ENCODE measurements around the gene MAPKAP1.

Gene MAPKAP1

DNA sequence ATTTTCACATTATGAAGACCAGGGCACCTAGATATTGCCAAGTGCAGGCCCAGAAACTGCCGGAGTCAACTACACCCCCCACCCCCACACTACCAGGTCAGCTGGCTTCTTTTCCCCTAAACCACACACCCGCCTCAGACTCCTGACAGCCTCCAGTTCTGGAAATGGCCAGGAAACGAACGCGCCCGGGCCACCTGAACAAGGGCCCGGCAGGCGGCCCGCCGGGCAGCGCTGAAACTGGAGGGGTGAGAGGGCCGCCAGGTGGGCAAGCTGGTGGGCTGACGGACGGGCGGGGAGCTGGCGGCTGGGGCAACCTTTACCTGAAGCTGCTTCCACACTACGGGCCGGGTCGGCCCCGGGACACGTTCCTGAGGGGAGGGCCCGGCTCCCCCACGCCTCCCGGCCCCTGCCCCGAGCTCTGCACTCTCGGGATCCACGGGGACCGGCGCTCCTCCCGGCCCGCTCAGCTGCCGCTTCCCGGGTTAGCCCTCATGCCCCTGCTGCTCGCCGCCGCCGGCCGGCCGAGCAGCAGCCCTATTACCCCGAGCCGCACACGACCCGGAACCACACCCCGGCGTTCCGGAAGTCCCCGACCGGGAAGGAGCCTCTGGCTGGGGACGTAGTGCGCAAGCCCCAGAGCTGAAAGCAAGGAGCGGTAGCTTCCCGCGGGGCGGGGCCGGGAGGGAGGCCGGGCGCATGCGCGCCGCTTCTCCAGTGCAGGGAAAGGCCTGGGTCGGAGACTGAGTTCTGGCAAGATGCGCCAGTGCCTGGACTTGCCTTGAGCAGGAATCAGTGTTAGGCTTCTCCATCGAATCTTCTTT, at the start of gene MAPKAP1:
TSS of gene MAPKAP1 (minus strand) at position 558 of the 821 bp plus-strand sequence. CDS start 34,634 bp downstream, outside the sequence.
- DNase-seq (ENCODE audit: low read depth in 2 of 2, low spot score in 1 of 2) = peak; percentile 87 to 91

DNA sequence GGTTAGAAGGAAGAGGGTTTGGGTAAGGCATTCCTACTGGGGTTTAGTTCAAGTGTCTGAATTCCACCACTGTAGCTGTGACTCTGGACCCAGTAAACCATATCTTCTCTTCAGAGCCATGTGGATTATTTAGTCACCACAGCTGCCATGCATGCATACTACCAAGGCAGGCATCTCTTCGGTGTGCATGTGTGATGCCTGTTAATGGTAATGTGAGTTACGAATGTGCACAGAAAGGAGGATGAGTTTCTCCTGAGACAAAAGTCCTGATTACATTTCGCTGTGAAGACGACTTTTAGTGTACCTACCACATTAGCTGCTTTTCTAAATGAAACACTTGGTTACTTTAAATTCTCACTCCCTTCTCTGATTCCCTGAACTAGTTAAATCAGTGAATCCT, 49.5 kb upstream of the MAPKAP1 start:
- no peak for DNase-seq (ENCODE audit: low read depth in 2 of 2, low spot score in 1 of 2)

DNA sequence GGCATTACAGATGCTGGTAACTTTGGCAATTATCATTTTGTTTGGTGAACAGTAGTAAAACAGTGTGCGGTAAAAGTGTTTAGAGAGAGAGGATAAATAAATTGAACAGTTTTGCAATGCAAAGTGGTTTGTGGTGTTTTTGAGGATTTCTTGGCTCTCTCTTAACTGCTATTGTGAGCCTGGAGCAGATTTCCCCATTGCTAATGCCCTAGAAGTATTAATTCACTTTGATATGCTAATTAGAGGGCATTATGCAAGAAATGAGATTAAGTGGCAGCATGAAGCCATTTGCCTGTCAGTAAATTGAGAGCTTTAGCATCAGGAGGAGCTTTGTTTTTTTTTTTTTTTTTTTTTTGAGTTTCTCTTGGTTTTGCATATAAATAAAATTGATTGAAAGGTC, 48.3 kb upstream of the MAPKAP1 start:
- DNase-seq (ENCODE audit: low read depth in 2 of 2, low spot score in 1 of 2) = no peak

DNA sequence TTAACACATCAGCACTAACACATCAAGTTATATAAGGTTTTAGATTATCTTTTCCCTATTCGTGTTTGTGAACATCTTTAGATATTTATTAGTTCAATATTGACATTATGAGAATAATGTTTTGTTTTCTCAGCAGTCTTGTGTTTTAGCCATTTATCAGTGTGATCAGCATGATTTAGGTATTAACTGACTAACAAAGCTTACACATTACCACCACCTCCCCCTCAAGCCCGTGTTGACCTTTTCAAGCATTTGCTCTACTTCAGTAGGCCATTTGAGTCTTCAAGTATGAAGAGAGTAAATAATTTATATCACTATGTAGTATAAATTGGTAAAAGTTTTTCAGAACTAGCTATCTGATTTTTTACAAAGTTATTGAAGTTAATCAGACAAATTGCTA, 47.1 kb upstream of the MAPKAP1 start:
- no peak for DNase-seq (ENCODE audit: low read depth in 2 of 2, low spot score in 1 of 2)

DNA sequence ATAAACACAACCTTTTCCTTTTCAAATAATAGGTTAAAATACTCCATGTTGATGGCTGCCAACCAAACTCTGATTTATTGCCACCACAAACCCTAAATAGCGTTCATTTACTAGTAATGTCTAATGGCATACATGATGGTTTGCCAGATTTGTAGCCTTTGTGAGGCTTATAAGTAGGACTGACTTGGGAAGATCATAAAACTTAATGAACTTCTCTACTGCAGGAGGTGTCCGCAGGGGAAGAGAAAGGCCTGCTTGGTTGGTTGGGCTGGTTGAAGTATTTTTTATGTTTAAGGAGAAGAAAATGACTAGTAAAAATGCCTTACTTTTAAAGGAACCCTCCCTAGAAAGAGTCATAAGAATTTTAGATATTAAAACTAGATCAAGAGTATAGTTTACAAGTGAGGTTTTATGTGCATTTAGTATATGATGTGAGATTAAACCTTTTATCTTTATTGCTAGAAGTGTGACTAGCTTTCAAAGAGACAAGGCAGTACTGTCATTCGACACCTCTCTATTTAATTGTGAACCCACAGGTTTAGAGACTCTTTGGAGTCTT, 45.1 kb upstream of the MAPKAP1 start:
- DNase-seq (ENCODE audit: low read depth in 2 of 2, low spot score in 1 of 2) = no peak

DNA sequence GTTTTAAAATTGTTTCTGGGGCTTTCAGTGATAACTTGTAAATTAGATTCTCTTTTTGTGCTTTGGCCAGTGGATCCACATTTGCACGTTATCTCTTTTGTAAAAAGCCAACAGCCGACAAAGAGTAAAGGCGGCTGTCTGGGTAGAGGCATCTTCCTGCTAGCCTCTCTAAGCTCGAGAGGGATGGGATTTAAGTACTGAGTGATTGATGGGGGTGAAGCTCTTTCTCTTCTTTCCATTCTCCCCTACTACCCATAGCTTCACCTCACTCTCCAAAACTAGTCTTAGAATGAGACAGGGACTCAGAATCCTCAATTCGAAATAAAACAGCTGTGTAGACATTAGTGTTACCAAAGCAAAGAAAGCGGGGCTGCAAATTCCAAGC, 43.6 kb upstream of the MAPKAP1 start:
- no peak for DNase-seq (ENCODE audit: low read depth in 2 of 2, low spot score in 1 of 2)

DNA sequence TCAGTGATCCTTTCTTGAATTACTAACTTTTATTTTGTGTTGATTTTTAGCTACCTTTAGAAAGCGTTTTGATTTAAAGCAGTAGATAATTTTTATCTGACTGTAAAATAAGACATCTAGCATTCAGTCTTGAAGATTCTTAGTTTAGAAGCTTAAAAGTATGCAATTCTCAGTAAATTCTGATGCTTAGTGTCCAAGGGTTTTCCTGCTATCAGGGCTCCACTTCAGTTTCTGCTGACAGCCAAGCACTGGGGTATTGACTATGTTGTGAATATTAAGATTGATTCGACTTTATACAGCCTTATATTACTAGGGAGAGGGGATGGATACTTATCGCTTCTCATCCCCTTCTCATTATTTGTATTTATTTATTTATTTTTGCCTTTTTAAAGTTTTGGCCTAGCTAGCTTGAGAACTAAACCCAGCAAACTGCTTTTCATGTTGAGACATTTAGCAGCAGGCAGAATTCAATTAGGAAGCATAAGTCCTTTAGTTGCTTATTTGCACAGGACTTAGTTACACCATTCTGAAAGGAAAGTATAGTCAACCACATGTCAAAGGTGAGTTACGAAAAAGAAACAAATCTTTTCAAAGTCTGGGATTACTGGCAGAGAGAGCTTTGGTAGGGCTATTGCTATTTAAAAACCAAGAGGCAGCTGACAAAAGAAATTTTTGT, 43.1 kb upstream of the MAPKAP1 start:
- no peak for DNase-seq (ENCODE audit: low read depth in 2 of 2, low spot score in 1 of 2)

DNA sequence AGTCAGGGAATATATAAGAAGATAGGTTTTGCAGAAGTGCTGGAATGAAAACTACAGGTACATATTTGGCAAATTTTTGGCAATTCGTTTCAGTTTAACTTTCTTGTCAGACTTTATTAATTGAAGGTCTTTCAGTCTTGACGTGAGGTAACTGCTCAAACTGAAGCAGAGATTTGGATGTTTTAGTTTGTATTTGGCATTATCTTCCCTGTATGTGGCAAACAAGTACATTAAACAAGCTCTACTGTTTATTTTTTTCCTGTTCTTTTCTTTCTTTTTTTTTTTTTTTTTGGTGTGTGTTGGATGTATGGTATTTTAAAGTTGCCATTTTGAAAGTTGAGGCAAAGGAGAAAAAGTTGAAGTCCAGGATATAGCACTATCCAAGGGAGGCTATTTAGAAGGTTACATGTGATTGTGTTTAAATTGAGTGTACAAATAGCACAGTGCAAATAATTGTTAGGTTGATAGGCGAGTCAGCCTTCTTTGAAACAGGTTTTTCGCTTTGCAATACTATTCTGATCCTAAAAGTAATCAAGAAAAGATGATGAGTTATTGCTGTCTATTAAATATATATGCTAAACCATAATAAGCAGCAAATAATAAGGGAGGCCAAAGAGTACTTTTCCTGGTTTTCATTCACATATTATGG, 42.4 kb upstream of the MAPKAP1 start:
- DNase-seq (ENCODE audit: low read depth in 2 of 2, low spot score in 1 of 2) = no peak

DNA sequence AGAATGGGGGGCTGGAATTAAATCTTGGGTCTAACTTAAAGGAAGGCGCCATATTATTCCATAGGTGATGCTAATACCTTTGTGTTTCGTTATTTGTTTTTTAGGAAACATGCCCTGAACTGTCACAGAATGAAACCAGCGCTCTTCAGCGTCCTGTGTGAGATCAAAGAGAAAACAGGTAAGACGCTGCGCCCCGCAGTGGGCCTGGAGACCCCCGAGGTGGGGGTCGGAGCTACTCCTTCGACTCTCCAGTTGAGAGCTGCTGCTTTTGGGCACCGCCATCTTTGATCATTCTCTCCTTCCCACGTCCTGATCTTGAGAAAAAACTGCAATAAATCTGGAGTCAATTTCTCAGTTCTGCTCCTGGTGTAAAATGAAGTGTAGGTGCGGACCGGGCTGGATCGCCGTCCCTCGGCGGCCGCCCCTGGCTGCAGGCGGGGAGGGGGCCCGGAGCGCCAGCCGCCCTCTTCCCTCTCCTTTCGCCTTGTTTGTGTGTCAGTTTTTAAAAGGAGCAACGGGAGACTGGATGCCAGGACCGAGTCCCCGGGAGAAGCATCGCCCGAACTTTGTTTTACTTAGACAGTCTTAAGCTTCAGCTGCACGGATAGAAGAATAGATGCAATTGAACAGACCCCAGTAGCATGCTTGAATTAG, 41.6 kb upstream of the MAPKAP1 start:
- DNase-seq (ENCODE audit: low read depth in 2 of 2, low spot score in 1 of 2) = no peak

DNA sequence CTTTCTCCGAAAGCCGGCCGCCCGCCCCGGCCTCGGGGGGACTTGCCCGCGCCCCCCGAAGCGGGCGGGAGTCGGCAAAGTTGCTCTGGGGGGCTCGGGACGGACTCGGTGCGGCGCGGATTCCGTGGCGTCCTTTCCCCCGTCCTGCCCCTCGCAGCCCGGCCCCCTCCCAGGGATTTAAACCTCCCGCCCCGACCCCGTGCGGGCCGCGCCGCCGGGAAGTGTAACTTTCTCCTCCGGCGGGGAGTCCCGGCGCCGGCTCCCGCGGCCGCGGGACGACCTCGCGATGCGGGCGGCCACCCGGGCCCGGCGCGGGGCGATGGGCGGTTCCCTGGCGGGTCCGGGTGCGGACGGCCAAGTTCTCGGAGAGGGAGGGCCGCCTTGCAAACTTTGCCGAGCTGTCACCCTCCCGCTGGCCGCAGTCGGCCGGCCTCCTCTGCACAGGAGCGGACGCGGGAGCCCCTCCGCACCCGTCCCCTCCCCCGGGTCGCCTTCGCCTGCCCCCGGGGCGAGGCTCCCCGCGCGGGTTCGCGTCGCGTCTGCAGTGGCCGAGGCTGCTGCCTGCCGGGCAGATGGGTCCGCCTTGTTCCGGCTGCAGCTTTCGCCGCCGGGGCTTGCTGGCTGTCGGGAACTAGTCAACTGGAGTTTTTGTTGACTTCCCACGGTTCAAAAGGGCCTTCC, 40.9 kb upstream of the MAPKAP1 start:
- DNase-seq (ENCODE audit: low read depth in 2 of 2, low spot score in 1 of 2) = no peak

DNA sequence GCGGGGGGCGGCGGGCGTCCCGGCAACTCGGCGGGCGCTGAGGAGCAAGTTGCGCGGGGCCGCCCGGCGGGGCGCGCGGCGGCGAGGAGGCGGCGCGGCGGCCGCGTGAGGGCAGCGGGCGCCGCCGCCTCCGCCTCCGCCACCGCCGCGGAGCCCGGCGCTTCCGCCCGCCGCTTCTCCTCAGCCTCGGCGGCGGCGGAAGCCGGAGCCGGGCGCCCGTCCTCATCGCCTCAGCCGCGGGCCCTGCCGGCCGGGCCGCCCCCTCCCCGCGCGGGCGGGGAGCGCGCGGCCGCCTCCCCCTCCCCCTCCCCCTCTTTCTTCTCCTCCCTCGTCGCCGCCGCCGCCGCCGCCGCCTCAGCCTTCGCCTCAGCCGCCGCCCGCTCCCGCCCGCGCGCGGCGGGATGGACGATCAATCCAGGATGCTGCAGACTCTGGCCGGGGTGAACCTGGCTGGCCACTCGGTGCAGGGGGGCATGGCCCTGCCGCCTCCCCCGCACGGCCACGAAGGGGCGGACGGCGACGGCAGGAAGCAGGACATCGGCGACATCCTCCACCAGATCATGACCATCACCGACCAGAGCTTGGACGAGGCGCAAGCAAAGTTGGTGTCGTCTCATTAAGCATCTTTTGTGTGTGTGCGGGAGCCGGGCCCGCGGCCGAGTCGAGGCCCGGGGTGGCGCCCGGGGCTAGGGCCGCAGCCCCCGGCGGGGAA, 40.2 kb upstream of the MAPKAP1 start, which contains the start of gene PBX3:
TSS of gene PBX3 (plus strand) at position 321 of the 712 bp plus-strand sequence.
- DNase-seq (ENCODE audit: low read depth in 2 of 2, low spot score in 1 of 2) = peak in 1 of 2 donors; percentile 27

DNA sequence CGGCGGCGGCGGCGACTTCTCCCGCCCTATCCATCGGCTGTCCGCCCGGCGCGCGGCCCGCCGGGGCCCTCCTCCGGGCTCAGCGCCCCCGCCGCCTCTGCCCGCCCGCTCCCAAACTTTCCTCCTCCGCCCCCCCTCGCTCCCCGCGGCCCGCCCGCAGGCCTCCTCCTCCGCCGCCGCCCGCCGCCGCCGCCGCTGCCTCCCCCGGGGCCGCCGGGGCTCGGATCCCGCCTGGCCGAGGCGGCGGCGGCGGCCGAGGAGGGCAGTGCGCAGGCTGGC, 39.7 kb upstream of the MAPKAP1 start:
- DNase-seq (ENCODE audit: low read depth in 2 of 2, low spot score in 1 of 2) = no peak

DNA sequence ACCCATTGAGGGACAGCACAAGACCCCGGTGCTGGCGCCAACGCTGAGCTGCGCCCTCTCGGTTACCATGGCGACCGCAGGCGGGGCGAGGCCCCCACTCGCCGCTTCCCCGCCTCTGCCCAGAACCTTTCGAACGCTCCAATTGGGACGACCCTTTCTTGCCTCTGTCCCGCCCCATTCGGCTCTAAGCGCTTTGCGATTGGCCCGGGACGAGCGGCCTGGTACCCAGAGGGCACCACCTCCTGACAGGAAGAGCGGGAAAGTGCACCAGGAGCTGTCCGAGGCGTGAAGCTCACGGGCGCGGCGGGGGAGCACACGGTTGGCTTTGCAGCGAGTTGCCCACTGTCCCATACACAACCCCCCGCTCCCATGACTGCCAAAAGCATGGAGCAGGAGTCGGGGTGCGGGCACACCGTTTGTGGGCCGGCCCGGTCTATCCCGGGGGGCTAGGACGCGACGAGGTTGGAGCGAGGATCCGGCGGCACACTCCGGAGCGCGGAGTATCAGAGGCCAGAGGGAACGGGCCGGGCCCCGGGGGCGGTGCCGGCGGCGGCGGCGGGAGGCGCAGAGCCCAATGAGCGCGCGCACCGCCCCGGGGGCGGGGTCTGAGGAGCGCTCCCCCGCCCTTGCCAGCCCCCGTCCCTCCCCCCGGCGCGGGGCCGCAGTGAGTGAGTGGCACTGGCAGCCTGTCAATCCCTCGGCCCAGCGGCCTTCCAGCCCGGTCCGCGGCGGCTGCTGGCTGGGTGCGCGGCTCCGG, 39.2 kb upstream of the MAPKAP1 start:
- DNase-seq (ENCODE audit: low read depth in 2 of 2, low spot score in 1 of 2) = peak; percentile 79 to 84

DNA sequence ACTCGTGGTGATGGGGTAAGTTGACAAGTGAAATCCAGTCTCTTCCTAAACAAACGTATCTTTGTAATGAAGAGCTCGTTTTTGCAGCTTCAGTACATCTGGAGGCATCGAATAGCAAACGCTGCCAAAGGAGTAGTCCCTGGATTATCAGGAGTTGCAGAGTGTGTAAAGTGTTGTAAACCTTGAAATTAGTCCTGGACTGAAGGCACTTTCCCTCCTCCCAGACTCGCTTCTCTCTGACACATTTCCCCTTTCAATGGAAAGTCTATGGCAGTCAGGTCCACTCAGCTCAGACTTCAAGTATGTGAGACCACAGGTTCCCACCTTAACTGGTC, 38.6 kb upstream of the MAPKAP1 start:
- no peak for DNase-seq (ENCODE audit: low read depth in 2 of 2, low spot score in 1 of 2)

DNA sequence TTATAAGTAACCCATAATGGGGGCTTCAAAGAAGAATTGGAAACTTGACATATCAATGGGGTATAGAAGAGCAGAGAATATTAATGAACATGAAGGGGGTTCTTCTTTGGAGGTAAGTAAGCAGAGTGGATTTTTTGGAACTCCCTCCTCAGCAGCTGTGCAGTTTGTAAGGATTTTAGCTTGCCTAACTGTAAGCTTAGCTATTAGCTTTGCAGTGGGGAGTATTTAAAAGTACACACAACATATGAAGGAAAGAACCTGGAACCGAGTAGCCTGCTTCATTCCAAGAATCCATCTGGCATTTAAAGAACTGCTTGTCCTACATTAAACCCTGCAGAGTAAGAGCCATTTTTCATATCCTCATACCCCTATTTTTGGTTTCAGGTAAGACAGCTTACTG, 38.0 kb upstream of the MAPKAP1 start:
- DNase-seq (ENCODE audit: low read depth in 2 of 2, low spot score in 1 of 2) = no peak

DNA sequence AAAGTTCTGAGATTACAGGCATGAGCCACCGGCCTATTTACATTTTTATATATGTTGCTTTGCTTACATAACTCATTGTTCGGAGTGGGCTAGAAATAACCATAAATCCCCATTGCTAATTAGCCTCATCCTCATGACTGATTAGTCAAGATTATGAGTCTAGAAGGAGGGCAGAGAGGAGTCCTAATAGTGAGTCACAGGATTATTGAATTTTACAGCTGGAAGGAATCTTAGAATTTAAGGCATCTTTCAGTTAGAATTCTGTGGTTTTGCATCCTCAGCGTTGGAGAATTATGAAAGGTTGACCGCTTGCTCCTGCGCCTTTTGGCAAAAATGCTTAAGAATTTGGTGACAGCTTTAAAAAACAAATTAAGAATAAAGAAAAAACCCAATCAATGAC, 37.6 kb upstream of the MAPKAP1 start:
- no peak for DNase-seq (ENCODE audit: low read depth in 2 of 2, low spot score in 1 of 2)

DNA sequence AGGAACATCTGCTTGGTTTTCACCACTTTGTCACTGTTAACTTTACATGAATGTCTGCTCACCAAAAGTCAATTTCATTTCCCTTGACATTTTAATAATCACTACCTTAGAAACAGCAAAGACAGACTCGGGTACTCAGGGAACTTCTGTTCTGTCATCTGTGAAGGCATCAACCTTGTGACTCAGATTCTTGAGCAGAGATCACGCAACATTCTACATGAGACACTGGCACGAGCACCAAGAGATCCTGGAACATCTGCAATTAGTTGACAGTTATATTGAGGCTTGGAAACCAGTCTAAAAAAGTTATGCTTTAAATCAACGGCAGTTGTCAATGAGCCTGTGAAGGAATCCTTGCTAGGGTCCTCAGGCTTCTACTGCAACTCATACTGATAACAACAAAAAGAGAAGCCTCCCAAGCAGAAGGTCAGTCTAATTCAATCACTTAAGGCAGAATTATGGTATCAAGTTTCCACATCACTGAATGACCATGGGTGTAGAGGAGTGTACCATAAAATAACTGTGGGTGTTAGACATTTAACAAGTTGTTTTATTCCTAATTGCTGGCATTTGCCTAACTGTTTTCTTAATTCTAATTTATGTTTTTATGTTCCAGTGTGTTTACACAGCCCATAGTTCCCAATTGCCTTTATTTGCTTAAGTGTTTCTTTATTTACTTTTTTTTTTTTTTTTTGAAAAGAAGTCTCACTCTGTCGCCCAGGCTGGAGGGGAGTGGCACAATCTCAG, 36.8 kb upstream of the MAPKAP1 start:
- no peak for DNase-seq (ENCODE audit: low read depth in 2 of 2, low spot score in 1 of 2)

DNA sequence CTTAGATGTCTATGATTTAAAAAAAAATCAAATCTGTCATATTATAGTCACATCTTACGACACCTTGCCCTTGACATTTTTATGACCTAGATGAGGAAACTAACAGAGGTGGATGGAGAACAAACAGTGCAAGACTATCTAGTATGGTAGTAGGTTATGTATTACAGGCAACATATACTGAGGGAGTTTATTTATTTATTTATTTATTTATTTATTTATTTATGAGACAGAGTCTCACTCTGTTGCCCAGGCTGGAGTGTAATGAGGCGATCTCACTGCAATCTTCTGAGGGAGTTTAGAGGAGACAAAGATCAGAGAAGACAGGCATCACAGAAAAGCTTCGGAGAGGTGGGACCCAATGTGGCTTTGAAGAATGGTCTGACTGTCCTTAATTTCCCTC, 35.6 kb upstream of the MAPKAP1 start:
- DNase-seq (ENCODE audit: low read depth in 2 of 2, low spot score in 1 of 2) = no peak

DNA sequence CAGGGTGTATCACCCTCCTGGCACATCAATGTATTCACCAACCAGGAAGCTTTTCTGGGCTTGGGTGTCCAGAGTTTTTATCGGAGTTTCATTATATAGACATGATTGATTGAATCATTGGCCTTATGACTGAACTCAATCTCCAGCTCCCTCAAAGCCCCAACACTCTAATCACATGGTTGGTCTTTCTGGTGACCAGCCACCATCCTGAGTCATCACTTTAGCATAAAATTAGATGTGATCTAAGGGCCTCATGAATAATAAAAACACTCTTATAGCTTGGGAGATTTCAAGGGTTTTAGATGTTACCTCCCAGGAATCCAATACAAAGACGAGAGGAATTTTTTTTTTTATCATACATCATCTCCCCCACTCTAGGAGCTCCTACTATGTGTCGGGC, 32.4 kb upstream of the MAPKAP1 start:
- DNase-seq (ENCODE audit: low read depth in 2 of 2, low spot score in 1 of 2) = no peak
